HG02981 (cell line): Measurements from ENCODE around the gene LONP1.
"Not testable (repeated sequence)": the region's sequence is repeated elsewhere in the genome, so short reads cannot be mapped to it uniquely, and the experiment has no call there.

Source experiments
- ATAC-seq: cut with Tn5 transposase; IDR thresholded peaks from one replicate; pipeline ENCODE4 v1.9.1; 2021; ENCODE audit warnings: mild to moderate bottlenecking, moderate library complexity; ENCODE audit not compliant: unreplicated experiment

Gene LONP1

GRCh38 chr19:5711713-5712161, 8.2 kb downstream of the LONP1 start:
- ATAC-seq: no peak

GRCh38 chr19:5711025-5711424, 8.9 kb downstream of the LONP1 start:
- ATAC-seq: no peak

- ATAC-seq: no peak
Measured at GRCh38 chr19:5707576-5708575, 12.1 kb downstream of the LONP1 start.

DNA sequence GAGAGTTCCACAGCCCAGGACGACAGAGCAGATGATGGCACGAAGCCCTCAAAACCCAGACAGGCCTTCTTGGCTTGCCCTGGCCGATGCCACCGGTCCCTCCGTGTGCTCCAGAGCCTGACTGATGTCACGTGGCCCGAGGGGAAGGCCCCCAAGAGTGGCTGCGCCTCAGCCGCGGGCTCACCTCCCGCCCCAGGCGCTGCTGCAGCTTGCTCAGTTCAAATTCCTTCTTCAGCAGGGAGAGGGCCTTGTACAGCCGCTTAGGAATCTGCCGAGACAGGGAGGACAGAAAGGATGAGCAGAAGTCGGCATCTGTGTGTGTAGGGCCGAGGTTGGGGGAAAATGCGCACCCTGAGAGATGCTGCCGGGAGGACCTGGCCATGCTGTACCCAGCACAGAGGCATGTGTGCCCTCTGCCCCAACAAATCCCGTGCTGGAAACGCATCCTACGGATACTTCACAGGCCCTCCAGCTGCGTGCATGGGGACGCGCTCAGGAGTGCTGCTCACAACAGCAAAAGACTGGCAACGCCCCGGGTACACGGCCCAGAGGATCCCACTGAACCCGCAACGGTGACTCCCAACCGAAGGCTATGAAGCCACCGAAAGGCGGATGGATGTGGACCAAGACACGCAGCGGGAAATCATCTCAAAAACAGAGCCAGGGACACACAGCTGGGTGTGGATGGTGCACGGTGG, 12.9 kb downstream of the LONP1 start:
- ATAC-seq: no peak

GRCh38 chr19:5705552-5705951, 14.4 kb downstream of the LONP1 start:
- no peak for ATAC-seq

GRCh38 chr19:5703819-5704818, 15.8 kb downstream of the LONP1 start:
- ATAC-seq: no peak

GRCh38 chr19:5702053-5702410, 17.9 kb downstream of the LONP1 start:
- ATAC-seq: not testable (repeated sequence)

DNA sequence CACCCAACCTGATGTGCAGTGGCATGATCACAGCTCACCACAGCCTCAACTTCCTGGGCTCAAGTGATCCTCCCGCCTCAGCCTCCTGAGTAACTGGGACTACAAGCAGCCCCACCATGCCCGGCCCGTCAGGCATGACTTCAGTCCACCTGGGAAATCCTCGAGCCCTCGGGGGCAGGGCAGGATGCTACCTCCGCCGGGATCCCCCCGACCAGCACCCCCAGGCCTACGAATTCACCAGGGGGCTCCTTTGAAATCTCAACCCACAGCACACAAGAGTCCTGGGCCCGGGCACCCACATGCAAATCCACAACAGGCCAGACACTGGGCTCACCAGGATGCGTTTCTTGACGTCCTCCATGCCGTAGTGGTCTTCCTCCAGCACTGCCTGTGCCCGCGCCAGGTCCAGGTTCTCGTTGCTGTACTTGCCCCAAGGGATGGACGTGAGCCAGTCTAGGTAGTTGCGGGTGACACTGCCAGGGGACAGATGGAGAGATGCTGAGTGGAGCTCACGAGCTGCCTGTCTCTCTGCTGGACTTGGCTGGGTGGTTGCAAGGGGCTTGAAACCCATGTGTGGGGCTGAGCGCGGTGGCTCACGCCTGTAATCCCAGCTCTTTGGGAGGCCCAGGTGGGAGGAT, 19.4 kb downstream of the LONP1 start:
- ATAC-seq: no peak

DNA sequence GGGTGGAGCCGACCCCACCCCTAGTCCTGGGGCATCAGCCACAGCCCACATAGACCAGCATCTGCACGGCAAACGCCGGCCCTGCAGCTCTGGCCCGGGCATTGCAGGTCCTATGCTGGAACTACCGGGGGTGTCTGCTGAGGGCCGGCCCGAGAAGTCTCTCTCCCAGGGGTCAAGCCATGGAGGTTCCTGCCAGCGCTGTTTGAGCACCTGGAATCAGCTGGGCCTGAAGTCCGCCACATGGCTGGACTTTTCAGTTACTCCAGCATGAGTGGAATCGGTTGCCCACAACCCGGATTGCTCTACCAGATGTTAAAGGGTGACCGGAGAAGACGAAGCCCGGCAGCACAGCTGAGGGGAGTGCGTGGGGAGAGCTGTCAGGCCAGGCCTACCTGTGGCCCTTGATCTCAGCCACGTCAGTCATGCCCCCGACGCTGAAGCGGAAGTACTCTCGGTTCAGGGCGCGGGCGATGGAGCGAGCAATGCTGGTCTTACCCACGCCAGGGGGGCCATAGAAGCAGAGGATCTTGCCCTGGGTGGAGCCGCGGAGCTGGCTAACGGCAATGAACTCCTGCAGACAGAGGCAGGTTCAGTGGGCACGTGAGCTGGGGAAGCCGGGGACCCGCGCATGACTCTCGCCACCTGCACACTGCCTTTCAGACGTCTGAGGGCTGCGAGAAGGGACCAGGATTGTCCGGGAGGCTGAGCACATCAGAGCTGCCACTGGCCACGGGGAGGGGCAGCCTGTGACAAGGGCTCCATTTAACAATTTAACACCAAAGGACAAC, 21.1 kb downstream of the LONP1 start:
- no peak for ATAC-seq

GRCh38 chr19:5697890-5698634, 21.9 kb downstream of the LONP1 start:
- no peak for ATAC-seq

DNA sequence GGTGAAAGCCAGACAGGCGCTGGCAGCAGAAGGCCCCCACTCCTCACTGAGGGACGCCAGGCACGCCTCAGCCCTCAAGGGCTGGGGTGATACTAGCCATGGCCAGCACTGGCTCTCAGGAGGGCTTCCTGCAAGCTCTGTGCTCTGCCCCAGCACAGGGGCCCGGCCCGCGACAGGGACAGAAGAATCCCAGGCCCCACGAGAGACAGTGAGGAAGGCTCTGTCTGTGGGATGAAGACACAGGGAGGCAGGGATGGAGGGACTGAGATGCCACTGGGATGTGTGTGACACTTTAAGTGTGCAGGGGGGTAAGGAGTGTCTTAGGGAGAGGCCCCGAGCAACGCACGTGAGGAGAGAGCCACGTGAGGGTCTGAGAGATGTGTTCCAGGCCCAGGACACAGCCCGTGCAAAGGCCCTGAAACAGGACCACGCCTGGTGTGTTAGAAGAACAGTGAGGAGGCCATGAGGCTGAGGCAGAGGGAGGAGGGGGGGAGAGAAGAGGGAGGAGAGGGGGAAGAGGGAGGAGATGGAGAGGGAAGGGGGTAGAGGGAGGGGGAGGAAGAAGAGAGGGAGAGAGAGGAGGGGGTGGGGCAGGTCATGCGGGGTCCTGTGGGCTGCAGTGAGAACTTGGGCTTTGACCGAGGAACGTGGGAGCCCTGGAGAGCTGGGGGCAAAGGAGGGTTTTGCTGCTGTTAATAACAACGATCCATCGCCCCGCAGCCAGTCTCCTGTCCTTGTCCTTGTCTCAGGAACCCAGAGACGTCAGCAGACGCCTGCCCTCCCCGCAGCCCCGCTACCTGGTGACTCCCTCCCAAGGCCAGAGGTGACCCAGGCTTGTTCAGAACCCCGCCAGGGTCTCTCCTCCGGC, 22.7 kb downstream of the LONP1 start:
- ATAC-seq: no peak

DNA sequence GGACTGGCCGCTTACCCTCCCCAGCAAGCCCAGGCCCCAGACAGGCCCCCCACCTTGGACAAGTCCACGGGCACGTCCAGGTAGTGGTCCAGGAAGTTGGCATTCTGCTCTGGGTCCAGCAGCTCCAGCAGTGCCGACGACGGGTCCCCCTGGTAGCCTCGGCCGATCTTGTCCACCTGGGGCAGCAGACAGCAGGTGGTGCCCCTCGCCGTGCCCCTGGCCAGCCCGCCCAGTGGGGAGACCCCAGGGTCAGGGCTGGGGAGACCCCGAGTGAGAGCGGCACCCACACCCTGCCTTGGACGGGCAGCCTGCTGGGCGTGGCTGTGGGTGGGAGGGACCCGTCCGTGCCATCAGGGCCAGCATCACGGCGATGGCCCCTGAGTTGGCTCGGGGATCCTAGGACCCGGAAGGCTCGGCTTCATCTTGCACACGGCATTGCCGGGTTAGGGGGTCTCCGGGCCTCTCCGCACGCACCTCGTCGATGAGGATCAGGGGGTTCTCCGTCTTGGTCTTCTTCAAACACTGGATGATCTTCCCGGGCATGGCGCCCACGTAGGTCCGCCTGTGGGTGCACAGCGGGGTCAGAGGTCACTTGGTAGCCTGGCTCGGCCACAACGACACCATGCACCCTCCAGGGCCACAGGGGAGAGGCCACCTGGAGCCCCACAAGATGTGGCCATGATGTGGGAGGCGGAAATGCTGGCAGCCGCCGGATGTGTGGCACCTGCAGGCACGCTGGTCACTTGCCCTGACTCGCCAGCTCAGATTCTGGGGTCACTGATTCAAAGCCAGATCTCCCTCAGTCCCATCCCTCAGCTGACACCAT, 23.5 kb downstream of the LONP1 start:
- no peak for ATAC-seq

DNA sequence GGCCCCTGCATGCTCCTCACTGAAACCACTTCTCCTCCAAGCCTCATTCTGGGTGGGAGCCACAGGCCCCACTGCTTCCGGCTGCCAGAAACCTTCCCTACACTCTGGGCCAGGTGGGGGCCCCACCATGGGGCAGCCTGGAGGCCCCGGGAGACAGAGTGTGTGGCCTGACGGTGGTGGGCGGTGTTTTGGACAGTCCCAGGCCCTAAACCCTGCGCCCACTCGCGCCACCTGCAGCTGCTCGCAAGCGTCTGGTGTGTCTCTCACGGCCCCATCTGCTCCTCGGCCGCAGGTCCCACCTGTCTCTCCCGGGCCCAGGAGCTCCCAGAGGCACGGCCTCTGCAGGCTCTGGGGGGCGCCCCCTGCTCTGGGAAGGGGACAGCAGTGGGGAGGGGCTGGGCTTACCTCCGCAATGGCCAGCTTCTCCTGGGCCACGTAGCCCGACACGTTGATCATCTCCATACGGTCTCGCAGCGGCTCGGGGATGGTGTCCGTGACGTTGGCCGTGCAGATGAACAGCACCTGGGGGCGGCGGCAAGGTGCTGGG, 24.2 kb downstream of the LONP1 start:
- ATAC-seq: no peak

GRCh38 chr19:5694956-5695648, 24.8 kb downstream of the LONP1 start:
- ATAC-seq: no peak

DNA sequence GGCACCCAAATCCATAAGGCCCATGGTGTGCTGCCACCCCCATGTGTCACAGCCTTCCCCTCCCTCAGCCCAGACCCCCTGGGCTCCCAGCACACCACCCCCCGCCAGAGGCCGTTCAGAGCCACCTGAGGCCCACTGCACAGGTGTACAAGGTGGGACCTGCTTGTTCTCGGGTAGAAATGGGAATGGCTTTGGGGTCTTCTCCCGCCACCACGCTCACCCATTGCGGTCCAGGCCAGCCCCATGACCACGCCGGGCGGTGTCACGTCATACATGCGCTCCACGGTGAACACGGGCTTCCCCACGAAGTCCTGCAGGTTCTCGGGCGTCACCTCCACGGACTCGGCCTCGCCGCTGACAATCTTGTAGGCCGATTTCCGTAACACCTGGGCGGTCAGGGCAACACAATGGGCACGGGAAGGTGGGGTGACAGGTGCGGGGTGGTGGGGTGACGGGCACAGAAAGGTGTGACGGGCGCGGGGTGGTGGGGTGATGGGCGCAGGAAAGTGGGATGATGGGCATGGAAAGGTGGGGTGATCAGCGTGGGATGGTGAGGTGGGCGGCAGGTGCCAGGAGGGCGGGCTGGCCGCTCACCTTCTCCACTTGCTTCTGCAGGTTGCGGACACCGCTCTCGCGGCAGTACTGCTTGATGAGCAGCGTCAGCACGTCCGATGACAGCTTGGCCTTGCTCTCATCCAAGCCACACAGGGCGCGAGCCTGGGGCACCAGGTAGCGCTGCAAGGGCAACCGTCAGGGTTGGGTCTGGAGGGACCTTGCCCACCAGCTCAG, 25.6 kb downstream of the LONP1 start:
- ATAC-seq: no peak
